Thyroid gland (tissue), 4 donors: ENCODE results near the gene ZIC4. TPM values are rescaled to one million over a fixed set of nuclear protein-coding genes. Genes with fewer than 3 reads are reported as not detected.

Experiments
- DNase-seq, 2 donors: peaks; one replicate each; pipeline ENCODE4 v3.0.0-alpha.2; 2019
- H3K27ac ChIP-seq, 3 donors: fragments of 200-600 bp; sonication (generic); 1 replicate in 2 of 3; 2 replicates in 1 of 3; pipeline ENCODE4 v1.5.1; 2016 to 2019; ENCODE audit warnings: mild to moderate bottlenecking in 1 of 3, moderate library complexity in 1 of 3
- H3K27me3 ChIP-seq: fragments of 200-600 bp; sonication (generic); one replicate; pipeline ENCODE4 v1.5.1; 2019
- H3K36me3 ChIP-seq, 2 donors: fragments of 200-600 bp; sonication (generic); one replicate each; pipeline ENCODE4 v1.5.1; 2016 to 2019
- H3K4me1 ChIP-seq, 2 donors: fragments of 200-600 bp; sonication (generic); one replicate each; pipeline ENCODE4 v1.5.1; 2017 to 2019
- H3K4me3 ChIP-seq, 3 donors: fragments of 200-600 bp; sonication (generic); replicated peaks in 1 of 3; 1 replicate in 2 of 3; 2 replicates in 1 of 3; pipeline ENCODE4 v1.5.1; 2016; ENCODE audit warnings: mild to moderate bottlenecking in 1 of 3
- H3K9me3 ChIP-seq: fragments of 200-600 bp; sonication (generic); one replicate; pipeline ENCODE4 v1.5.1; 2017
- CTCF ChIP-seq, 6 experiments: fragments of 200-600 bp in 3 of 6; fragments of 450-650 bp in 3 of 6; sonication (generic) in 3 of 6; IDR thresholded peaks; one replicate each; pipeline ENCODE4 v1.5.1; 2016 to 2019; ENCODE audit warnings: antibody characterized with exemption in 6 of 6, mild to moderate bottlenecking in 2 of 6, inconsistent platforms in 1 of 6, moderate library complexity in 1 of 6
- POLR2A ChIP-seq, 2 donors: fragments of 450-650 bp; IDR thresholded peaks; one replicate each; pipeline ENCODE4 v1.6.1; 2017; ENCODE audit warnings: antibody characterized with exemption in 2 of 2, mild to moderate bottlenecking in 2 of 2, moderate library complexity in 1 of 2
- WGBS, 2 donors: methylation state at CpG; one replicate each; pipeline ENCODE4 v1.1.5; 2017; 5-methylcytosine and 5-hydroxymethylcytosine counted together
- intact Hi-C: fragments of 100-400 bp; cut with DNase I; formaldehyde crosslinking; loops from one replicate; pipeline ENCODE4 v1.15.1; 2023
- total RNA-seq, 4 donors: library from RNA; depleted of rRNA; stranded (reverse); fragments of >200 nt; gene quantifications; one replicate each; pipeline ENCODE4 v1.2.3, GENCODE V29; 2016

ZIC4 gene
- total RNA-seq, 4 donors from 2014 or later = not detected

- H3K27me3 ChIP-seq = peaks cover 40% of the 10 kb centered on the region
- intact Hi-C loops = no loop called here
- no peak overlapping the region for H3K27ac ChIP-seq
- H3K4me1 ChIP-seq = peaks cover 10 to 15% of the 10 kb centered on the region in 2 donors
- TF ChIP-seq CTCF (IDR thresholded peaks at IDR 0.05) (no peak), POLR2A (IDR thresholded peaks at IDR 0.05) (no peak)
- H3K9me3 ChIP-seq = no peaks in the 10 kb centered on the region
- 5% methylated on average over 34 of the region's 34 CpGs for WGBS, 2 donors
- no peaks in the 10 kb centered on the region for H3K36me3 ChIP-seq
- H3K4me3 ChIP-seq = no peak overlapping the region
- DNase-seq = no peak
Measured at GRCh38 chr3:147397155-147397874, 9.0 kb downstream of the ZIC4 start.

GRCh38 chr3:147396712-147397046 lies 9.7 kb downstream of the ZIC4 start:
- intact Hi-C loops = no loop called here
- Histone ChIP-seq H3K27ac (no peak overlapping the region), H3K27me3 (peaks cover 46% of the 10 kb centered on the region), H3K4me1 (peaks cover 10 to 21% of the 10 kb centered on the region in 2 donors), H3K4me3 (no peak overlapping the region), H3K9me3 (no peaks in the 10 kb centered on the region), H3K36me3 (no peaks in the 10 kb centered on the region)
- TF ChIP-seq POLR2A (IDR thresholded peaks at IDR 0.05) = no peak
- no peak for TF ChIP-seq CTCF (IDR thresholded peaks at IDR 0.05)
- no peak for DNase-seq
- WGBS, 2 donors = 1 to 12% methylated on average over 16 to 17 of the region's 17 CpGs

GRCh38 chr3:147395899-147396711 lies 10.2 kb downstream of the ZIC4 start:
- Histone ChIP-seq H3K27ac (no peak overlapping the region), H3K9me3 (no peaks in the 10 kb centered on the region), H3K27me3 (peaks cover 52% of the 10 kb centered on the region), H3K36me3 (no peaks in the 10 kb centered on the region), H3K4me1 (peaks cover 10 to 21% of the 10 kb centered on the region in 2 donors), H3K4me3 (no peak overlapping the region)
- intact Hi-C loops = no loop called here
- no peak for DNase-seq
- no peak for TF ChIP-seq POLR2A (IDR thresholded peaks at IDR 0.05)
- TF ChIP-seq CTCF (IDR thresholded peaks at IDR 0.05) = no peak
- WGBS, 2 donors = 6 to 8% methylated on average over 17 to 51 of the region's 65 CpGs

- no peak overlapping the region for H3K4me3 ChIP-seq
- no peak overlapping the region for H3K27ac ChIP-seq
- TF ChIP-seq POLR2A (IDR thresholded peaks at IDR 0.05) (no peak), CTCF (IDR thresholded peaks at IDR 0.05) (no peak)
- H3K27me3 ChIP-seq = peaks cover 63% of the 10 kb centered on the region
- 24 to 25% methylated on average over 5 of the region's 5 CpGs for WGBS, 2 donors
- no peaks in the 10 kb centered on the region for H3K36me3 ChIP-seq
- intact Hi-C loops = no loop called here
- H3K4me1 ChIP-seq = peaks cover 10 to 21% of the 10 kb centered on the region in 2 donors
- DNase-seq = no peak
- H3K9me3 ChIP-seq = no peaks in the 10 kb centered on the region
Measured at GRCh38 chr3:147394884-147395225, 11.5 kb downstream of the ZIC4 start.
